ENCODE data around the gene TBXAS1. TPM values are rescaled to one million over a fixed set of nuclear protein-coding genes. Genes with fewer than 3 reads are reported as not detected.
"Not testable (repeated sequence)": the region's sequence is repeated elsewhere in the genome, so short reads cannot be mapped to it uniquely, and the experiment has no call there.

TBXAS1 gene
- total RNA-seq, 1 donor from 2014 or later: 3.4 TPM

- DNase-seq: no peak
Observed at GRCh38 chr7:139915268-139915863, 86.3 kb downstream of the TBXAS1 start.

- DNase-seq: no peak
Observed at GRCh38 chr7:139915864-139916716, 87.0 kb downstream of the TBXAS1 start.

- DNase-seq: no peak
Observed at GRCh38 chr7:139916717-139917395, 87.8 kb downstream of the TBXAS1 start.

- no peak for DNase-seq
Observed at GRCh38 chr7:139917851-139918250, 88.8 kb downstream of the TBXAS1 start.

- no peak for DNase-seq
Observed at GRCh38 chr7:139918480-139918879, 89.4 kb downstream of the TBXAS1 start.

GRCh38 chr7:139923090-139923489 lies 94.0 kb downstream of the TBXAS1 start:
- no peak for DNase-seq

- no peak for DNase-seq
Observed at GRCh38 chr7:139924461-139924860, 95.4 kb downstream of the TBXAS1 start.

GRCh38 chr7:139929221-139929620 lies 100.2 kb downstream of the TBXAS1 start:
- DNase-seq: not testable (repeated sequence)

- DNase-seq: no peak
Observed at GRCh38 chr7:139930286-139930965, 101.4 kb downstream of the TBXAS1 start.

GRCh38 chr7:139931190-139931934 lies 102.3 kb downstream of the TBXAS1 start:
- no peak for DNase-seq

- no peak for DNase-seq
Observed at GRCh38 chr7:139932531-139932930, 103.5 kb downstream of the TBXAS1 start.

GRCh38 chr7:139936760-139937310 lies 107.8 kb downstream of the TBXAS1 start:
- DNase-seq: no peak

- DNase-seq: no peak
Observed at GRCh38 chr7:139937715-139938114, 108.7 kb downstream of the TBXAS1 start.

- DNase-seq: no peak
Observed at GRCh38 chr7:139940866-139941265, 111.8 kb downstream of the TBXAS1 start.

- no peak for DNase-seq
Observed at GRCh38 chr7:139941421-139941820, 112.4 kb downstream of the TBXAS1 start.

- DNase-seq: no peak
Observed at GRCh38 chr7:139941866-139942265, 112.8 kb downstream of the TBXAS1 start.

GRCh38 chr7:139942636-139943035 lies 113.6 kb downstream of the TBXAS1 start:
- no peak for DNase-seq

- no peak for DNase-seq
Observed at GRCh38 chr7:139943401-139943800, 114.3 kb downstream of the TBXAS1 start.

- DNase-seq: no peak
Observed at GRCh38 chr7:139944248-139944647, 115.2 kb downstream of the TBXAS1 start.

- DNase-seq: no peak
Observed at GRCh38 chr7:139946533-139946932, 117.5 kb downstream of the TBXAS1 start.

- DNase-seq: no peak
Observed at GRCh38 chr7:139947021-139947420, 118.0 kb downstream of the TBXAS1 start.

- DNase-seq: no peak
Observed at GRCh38 chr7:139948167-139948566, 119.1 kb downstream of the TBXAS1 start.
